PC-9 (cell line): ENCODE results near the gene C22orf39. TPM values are rescaled to one million over a fixed set of nuclear protein-coding genes. Genes with fewer than 3 reads are reported as not detected.
A peak's percentile ranks its signal among the peaks of the same experiment; 100 is the strongest.

Experiments
- BruUV-seq: library from RNA; stranded (reverse); fragments of 400-500 nt; replicated peaks from 2 replicates; lab custom pipeline; 2021; lab: Mats Ljungman, UMichigan
- CTCF ChIA-PET: fragments of 300-600 bp; sonication (Branson Sonifier 250); formaldehyde crosslinking; loops from one replicate; lab custom pipeline; 2022; ENCODE audit warnings: antibody characterized with exemption; lab: Charles Lee
- POLR2A ChIA-PET: fragments of 300-600 bp; sonication (Branson Sonifier 250); formaldehyde crosslinking; loops from one replicate; lab custom pipeline; 2022; ENCODE audit warnings: antibody characterized with exemption; ENCODE audit not compliant: unreplicated experiment; lab: Charles Lee
- DNase-seq, 2 experiments: peaks; one replicate each; pipeline versions ENCODE4 v3.0.0 to v3.0.0-alpha.2; 2015 to 2022; ENCODE audit warnings: mixed read lengths in 1 of 2
- H2AFZ ChIP-seq: fragments of 200-600 bp; sonication (generic); 2 replicates; pipeline ENCODE4 v1.8.1; 2017; ENCODE audit warnings: antibody characterized with exemption
- H3F3A ChIP-seq: fragments of 200-600 bp; sonication (generic); 2 replicates; pipeline ENCODE4 v1.8.1; 2017; ENCODE audit warnings: antibody characterized with exemption, mild to moderate bottlenecking, low read depth; ENCODE audit not compliant: insufficient read depth
- H3K27ac ChIP-seq: fragments of 200-600 bp; sonication (generic); 2 replicates; pipeline ENCODE4 v1.6.1; 2016; ENCODE audit warnings: mixed run types
- H3K27me3 ChIP-seq: fragments of 200-600 bp; sonication (generic); 2 replicates; pipeline ENCODE4 v1.6.1; 2016; ENCODE audit warnings: low read depth, mixed run types; ENCODE audit not compliant: insufficient read depth
- H3K36me3 ChIP-seq: fragments of 200-600 bp; sonication (generic); 2 replicates; pipeline ENCODE4 v1.6.1; 2016; ENCODE audit warnings: low read depth, mixed run types
- H3K4me1 ChIP-seq: fragments of 200-600 bp; sonication (generic); replicated peaks from 2 replicates; pipeline ENCODE4 v1.6.1; 2016; ENCODE audit warnings: mixed run types; ENCODE audit not compliant: insufficient read depth
- H3K4me2 ChIP-seq: fragments of 200-600 bp; sonication (generic); 2 replicates; pipeline ENCODE4 v1.6.1; 2017; ENCODE audit warnings: mixed run types
- H3K4me3 ChIP-seq: fragments of 200-600 bp; sonication (generic); 2 replicates; pipeline ENCODE4 v1.6.1; 2016; ENCODE audit warnings: mixed run types
- H3K79me2 ChIP-seq: fragments of 200-600 bp; sonication (generic); 2 replicates; pipeline ENCODE4 v1.6.1; 2017; ENCODE audit warnings: low read depth, mixed run types
- H3K9me2 ChIP-seq: fragments of 200-600 bp; sonication (generic); 2 replicates; pipeline ENCODE4 v1.8.1; 2017; ENCODE audit warnings: mild to moderate bottlenecking; ENCODE audit not compliant: insufficient read depth
- H3K9me3 ChIP-seq: fragments of 200-600 bp; sonication (generic); 2 replicates; pipeline ENCODE4 v1.8.1; 2016; ENCODE audit warnings: low read depth; ENCODE audit not compliant: insufficient read depth
- H4K20me1 ChIP-seq: fragments of 200-600 bp; sonication (generic); 2 replicates; pipeline ENCODE4 v1.8.1; 2017; ENCODE audit not compliant: insufficient read depth
- EZH2 ChIP-seq: fragments of 200-600 bp; sonication (generic); IDR thresholded peaks from 2 replicates; pipeline ENCODE4 v1.8.0; 2017; ENCODE audit warnings: antibody characterized with exemption, low read depth
- intact Hi-C: fragments of 100-400 bp; cut with micrococcal nuclease; formaldehyde crosslinking; loops from one replicate; pipeline ENCODE4 v1.10.0; 2022; ENCODE audit not compliant: unreplicated experiment
- total RNA-seq: library from RNA; stranded (reverse); gene quantifications from 2 replicates; pipeline ENCODE4 v1.2.3, GENCODE V29; 2021
- TF ChIP-seq, protein P1 (sequence below): fragments of 200-600 bp; sonication (generic); conservative IDR thresholded peaks from 2 replicates; pipeline ENCODE4 v1.6.1; 2017; ENCODE audit warnings: mixed run types, antibody characterized with exemption, mild to moderate bottlenecking, moderate library complexity

The C22orf39 gene
- total RNA-seq, 1 experiment from 2014 or later = 12.3 TPM

DNA sequence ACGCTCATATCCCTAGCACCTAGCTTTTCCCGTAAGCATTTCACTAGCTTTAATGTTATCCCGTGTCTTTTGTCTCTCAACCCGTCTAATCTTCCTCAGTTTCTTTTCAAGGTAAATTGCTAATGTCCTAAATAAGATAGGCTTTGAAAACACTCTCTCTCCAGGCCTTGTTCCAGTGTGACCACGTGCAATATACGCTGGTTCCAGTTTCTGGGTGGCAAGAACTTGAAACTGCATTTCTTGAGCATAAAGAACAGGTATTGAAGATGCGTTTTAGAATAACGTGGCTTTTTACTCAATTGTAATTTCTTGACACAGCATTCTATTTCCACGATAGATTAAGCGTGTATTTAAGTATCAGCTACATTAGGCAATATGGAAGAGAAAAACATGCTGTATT, 33.3 kb upstream of the C22orf39 start:
- Histone ChIP-seq H3K4me2 (peak overlapping the region; percentile 83), H3K4me3 (peak overlapping the region; percentile 75; the same call in 1 of the 2 replicates), H3K79me2 (peaks cover 40% of the 10 kb centered on the region), H3K9me3 (no peaks in the 10 kb centered on the region), H3K27me3 (no peaks in the 10 kb centered on the region), H3K36me3 (no peaks in the 10 kb centered on the region), H3K9me2 (no peaks in the 10 kb centered on the region), H3K4me1 (peaks cover 15% of the 10 kb centered on the region), H3F3A (no peaks in the 10 kb centered on the region), H3K27ac (no peak overlapping the region), H2AFZ (no peak overlapping the region), H4K20me1 (peaks cover 18% of the 10 kb centered on the region)
- CTCF ChIA-PET = no interaction called here
- intact Hi-C loops = no loop called here
- POLR2A ChIA-PET = no interaction called here
- BruUV-seq = no TSS peak
- no peak for DNase-seq
- TF ChIP-seq, protein P1, sequence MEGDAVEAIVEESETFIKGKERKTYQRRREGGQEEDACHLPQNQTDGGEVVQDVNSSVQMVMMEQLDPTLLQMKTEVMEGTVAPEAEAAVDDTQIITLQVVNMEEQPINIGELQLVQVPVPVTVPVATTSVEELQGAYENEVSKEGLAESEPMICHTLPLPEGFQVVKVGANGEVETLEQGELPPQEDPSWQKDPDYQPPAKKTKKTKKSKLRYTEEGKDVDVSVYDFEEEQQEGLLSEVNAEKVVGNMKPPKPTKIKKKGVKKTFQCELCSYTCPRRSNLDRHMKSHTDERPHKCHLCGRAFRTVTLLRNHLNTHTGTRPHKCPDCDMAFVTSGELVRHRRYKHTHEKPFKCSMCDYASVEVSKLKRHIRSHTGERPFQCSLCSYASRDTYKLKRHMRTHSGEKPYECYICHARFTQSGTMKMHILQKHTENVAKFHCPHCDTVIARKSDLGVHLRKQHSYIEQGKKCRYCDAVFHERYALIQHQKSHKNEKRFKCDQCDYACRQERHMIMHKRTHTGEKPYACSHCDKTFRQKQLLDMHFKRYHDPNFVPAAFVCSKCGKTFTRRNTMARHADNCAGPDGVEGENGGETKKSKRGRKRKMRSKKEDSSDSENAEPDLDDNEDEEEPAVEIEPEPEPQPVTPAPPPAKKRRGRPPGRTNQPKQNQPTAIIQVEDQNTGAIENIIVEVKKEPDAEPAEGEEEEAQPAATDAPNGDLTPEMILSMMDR = no peak
- no peak for TF ChIP-seq EZH2

DNA sequence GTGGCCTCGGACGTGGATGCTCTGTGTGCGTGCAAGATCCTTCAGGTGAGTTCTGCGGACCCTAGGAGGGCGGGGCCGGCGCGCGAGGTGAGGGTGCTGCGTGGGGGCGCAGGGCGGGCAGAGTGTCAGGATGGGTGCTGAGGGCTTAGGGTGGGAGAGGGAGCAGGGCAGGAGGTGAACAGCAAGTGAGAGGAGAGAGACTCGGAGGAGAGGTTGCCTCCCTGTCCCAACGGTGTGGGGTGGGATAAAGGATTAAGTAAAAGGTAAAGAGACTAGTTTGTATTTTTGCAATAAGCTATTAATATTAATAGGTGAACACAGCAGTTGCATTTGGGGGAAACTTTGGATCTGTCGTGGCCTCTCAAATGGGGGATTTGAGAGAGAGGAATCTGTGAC, 32.7 kb upstream of the C22orf39 start:
- Histone ChIP-seq H3K79me2 (peaks cover 46% of the 10 kb centered on the region), H3K27me3 (no peaks in the 10 kb centered on the region), H3K4me3 (peak overlapping the region; percentile 75), H3K9me2 (no peaks in the 10 kb centered on the region), H3K9me3 (no peaks in the 10 kb centered on the region), H2AFZ (peak overlapping the region; percentile 92), H3K36me3 (no peaks in the 10 kb centered on the region), H3K4me1 (peaks cover 15% of the 10 kb centered on the region), H3K4me2 (peak overlapping the region; percentile 83), H4K20me1 (peaks cover 22% of the 10 kb centered on the region), H3F3A (no peaks in the 10 kb centered on the region), H3K27ac (no peak overlapping the region)
- no peak for DNase-seq
- CTCF ChIA-PET = interaction anchor here (0.6 kb wide), 1 partner anchor 570 kb away, joined by 4 read pairs; no protein-coding TSS in a partner anchor
- intact Hi-C loops = no loop called here
- TF ChIP-seq, protein P1 = no peak
- no peak for TF ChIP-seq EZH2
- no TSS peak for BruUV-seq
- POLR2A ChIA-PET = interaction anchor here (0.6 kb wide), 2 partner anchors 369 to 551 kb away, joined by 3 to 5 read pairs; no protein-coding TSS in a partner anchor

DNA sequence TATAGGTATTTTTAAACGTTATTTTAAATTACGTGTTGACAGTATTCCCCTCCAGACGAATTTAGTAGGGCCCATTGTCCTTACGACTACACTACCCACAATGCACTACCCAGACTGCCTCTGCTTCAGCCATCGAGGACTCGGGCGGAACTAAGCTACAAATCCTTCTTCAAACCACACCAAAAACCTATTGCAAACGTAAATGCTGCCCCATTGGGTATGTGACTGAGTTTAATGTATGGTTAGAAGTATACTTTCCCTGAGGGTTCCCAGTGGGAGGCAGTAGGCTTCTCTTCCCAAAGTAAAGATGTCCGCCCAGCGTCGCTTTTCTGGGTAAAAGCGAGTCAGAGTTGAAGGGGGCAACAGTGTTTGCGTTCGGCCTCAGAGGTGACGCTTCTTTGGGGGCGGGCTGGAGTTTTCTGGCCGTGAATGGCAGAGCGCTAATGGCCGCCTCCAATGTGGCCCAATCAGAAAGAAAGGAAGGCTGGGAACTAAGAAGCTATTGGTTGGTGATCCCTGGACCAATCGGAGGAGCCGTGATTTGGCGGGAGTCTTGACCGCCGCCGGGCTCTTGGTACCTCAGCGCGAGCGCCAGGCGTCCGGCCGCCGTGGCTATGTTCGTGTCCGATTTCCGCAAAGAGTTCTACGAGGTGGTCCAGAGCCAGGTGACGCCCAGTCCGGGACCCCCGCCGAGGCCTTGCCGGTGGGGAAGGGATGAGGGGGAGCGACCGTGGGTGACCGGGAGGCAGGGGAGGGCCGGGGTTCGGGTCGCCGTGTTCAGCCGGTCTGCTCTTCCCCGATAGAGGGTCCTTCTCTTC, 32.1 kb upstream of the C22orf39 start, which contains the start of gene CDC45:
CDC45 (plus strand) TSS at position 566 of the 818 bp plus-strand sequence; CDS start at position 615, 49 bp downstream.
- BruUV-seq = no TSS peak
- CTCF ChIA-PET = interaction anchor here (0.6 to 0.7 kb wide), 2 partner anchors 137 to 570 kb away, joined by 3 to 4 read pairs; no protein-coding TSS in a partner anchor
- H3K9me3 ChIP-seq = no peaks in the 10 kb centered on the region
- H3K4me3 ChIP-seq = peak within 1 kb of the TSS; percentile 75
- TF ChIP-seq EZH2 = no peak
- TF ChIP-seq, protein P1 = no peak
- DNase-seq = peak; percentile 89 to 91
- peaks cover 48% of the 10 kb centered on the region for H3K79me2 ChIP-seq
- peaks cover 15% of the 10 kb centered on the region for H3K4me1 ChIP-seq
- H2AFZ ChIP-seq = peak within 1 kb of the TSS; percentile 92
- H3K9me2 ChIP-seq = no peaks in the 10 kb centered on the region
- intact Hi-C loops = loop anchor here (2.0 to 10.0 kb wide), 3 partner anchors 153 to 301 kb away; partner anchors contain the start of genes CLTCL1 and SLC25A1
- H3F3A ChIP-seq = no peaks in the 10 kb centered on the region
- peak within 1 kb of the TSS; percentile 96 for H3K4me2 ChIP-seq
- POLR2A ChIA-PET = interaction anchor here (0.5 to 0.7 kb wide), 6 partner anchors 27 to 1409 kb away, joined by 3 to 5 read pairs (median 3); no protein-coding TSS in a partner anchor
- no peaks in the 10 kb centered on the region for H3K27me3 ChIP-seq
- H4K20me1 ChIP-seq = peaks cover 22% of the 10 kb centered on the region
- H3K27ac ChIP-seq = peak within 1 kb of the TSS; percentile 92
- no peaks in the 10 kb centered on the region for H3K36me3 ChIP-seq
